Caki2 (cell line): ENCODE data around the gene DHRS3. TPM values are rescaled to one million over a fixed set of nuclear protein-coding genes. Genes with fewer than 3 reads are reported as not detected.
A peak's percentile ranks its signal among the peaks of the same experiment; 100 is the strongest.
"Not testable (repeated sequence)": the region's sequence is repeated elsewhere in the genome, so short reads cannot be mapped to it uniquely, and the experiment has no call there.

ENCODE experiments used
- DNase-seq: peaks from one replicate; pipeline ENCODE4 v3.0.0-alpha.2; 2015; ENCODE audit warnings: low read depth
- in situ Hi-C: cut with HindIII; loops from 2 replicates; pipeline ENCODE4 v1.10.0; 2016; ENCODE audit warnings: low sequenced_read_pairs, low pct_unique_long_range_greater_than_20kb, mixed read lengths
- total RNA-seq: library from RNA; depleted of rRNA; stranded (reverse); fragments of >200 nt; shearing (Covaris generic); gene quantifications from 2 replicates; pipeline ENCODE4 v1.2.3, GENCODE V29; 2014; ENCODE audit warnings: low replicate concordance

DHRS3 gene
- total RNA-seq, 1 experiment from 2014 or later = 550 TPM

DNA sequence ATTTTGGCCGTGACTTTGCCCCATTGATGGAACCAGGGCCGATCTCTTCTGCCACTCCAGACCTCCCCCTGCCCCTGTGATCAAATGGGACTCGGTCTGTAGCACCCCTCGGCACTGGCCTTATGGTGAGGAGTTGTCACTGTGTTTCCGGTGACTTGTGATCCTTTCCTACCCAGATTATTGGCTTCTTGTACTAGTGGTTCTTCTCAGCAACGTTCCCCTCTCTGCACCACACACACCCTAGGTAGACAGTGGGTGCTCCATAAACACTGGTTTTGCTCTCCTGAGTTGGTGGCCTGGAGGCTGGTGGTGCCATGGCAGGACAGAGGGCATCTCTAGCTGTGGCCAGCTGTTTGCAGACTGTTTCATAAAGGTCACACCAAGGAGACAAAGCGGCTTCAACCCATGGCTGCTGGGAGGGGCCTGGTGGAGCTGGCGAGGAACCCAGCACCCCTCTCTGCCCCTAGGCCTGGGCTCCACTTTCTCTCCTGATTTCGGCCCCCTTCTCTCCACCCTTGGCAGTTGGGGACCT, 50.7 kb downstream of the DHRS3 start:
- in situ Hi-C loops = no loop called here
- no peak for DNase-seq

DNA sequence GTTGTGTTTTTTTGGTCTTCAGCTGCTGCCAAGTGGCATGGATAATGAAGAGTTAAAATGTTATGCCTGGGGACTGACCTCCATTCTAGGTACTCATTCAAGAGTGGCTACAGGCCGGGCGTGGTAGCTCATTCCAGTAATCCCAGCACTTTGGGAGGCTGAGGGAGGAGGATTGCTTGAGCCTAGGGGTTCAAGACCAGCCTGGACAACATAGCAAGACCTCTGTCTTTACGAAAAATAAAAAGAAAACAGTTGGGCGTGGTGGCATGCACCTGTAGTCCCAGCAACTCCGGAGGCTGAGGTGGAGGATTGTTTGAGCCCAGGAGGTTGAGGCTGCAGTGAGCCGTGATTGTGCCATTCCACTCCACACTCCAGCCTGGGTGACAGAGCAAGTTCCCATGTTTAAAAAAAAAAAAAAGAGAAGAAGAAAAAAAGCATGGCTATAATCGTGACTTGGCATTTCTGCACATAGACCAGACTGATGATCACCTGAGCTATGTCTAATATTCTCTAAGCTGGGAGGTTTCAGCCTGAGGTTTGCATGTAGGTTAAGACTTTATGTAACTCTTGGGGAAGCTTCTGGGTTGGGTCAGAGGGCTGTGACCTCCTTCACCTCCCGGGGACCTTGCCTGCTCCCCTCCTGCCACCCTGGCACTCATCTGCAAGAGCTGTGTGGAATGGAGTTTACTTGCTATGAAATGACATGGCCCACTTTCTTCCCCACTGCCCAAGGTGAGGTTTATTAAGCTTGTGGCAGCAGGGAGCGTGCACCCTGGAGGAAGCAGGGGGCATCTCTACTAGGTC, 51.3 kb downstream of the DHRS3 start:
- peak; percentile 69 for DNase-seq
- in situ Hi-C loops = no loop called here

DNA sequence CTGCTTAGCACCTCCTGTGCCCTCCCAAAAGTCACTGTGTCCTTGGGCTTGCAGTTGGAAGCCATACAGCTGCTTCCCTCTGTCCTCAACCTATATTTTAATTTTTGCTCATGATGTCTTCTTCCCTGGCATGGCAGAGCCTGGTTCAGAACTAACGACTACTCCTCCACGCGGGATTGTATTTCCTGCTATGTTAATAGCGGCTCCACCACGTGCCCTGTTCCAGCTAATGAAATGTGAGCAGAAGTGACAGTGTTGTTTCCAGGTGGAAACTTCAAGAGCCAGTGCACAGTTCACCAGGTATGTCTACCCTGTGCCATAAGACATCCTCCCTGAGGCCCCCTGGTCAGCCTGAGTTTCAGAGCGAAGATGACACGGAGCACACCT, 52.1 kb downstream of the DHRS3 start:
- in situ Hi-C loops = no loop called here
- DNase-seq = no peak

DNA sequence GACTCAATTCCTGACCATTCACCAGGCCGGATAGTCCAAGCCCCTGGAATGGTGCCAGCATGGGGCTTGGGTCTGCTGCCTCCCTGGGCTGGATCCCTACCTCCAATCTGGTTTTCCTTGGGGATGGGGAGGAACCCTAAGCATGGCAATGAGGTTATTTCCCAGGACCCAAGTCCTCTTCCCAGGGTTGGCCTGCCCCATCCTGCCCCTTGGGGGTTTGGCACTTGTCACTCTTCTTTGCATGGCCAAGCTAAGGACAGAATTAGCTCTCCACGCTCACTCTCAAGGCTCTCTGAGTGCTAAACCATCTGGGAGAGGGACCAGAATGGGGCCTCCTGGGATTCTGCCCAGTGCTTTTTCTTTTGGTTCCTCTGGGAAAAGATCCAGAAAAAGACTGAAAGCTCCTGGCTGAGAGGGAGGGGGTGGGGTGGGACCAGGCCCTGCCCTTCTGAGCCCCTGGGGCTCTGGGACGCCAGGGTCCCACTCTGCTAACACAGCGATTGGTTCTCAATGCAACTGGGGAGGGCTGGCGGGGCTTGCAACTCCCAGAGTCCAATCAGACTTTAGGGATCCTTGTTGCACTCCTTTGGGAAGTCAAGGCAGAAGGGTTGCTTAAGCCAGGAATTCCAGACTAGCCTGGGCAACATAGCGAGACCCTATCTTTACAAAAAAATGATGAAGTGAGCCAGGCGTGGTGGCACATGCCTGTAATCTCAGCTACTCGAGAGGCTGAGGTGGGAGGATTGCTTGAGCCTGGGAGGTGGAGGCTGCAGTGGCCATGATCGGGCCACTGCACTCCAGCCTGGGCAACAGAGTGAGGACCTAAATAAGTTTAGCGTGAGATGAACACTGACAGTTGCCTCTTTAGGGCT, 52.7 kb downstream of the DHRS3 start:
- no peak for DNase-seq
- in situ Hi-C loops = no loop called here

DNA sequence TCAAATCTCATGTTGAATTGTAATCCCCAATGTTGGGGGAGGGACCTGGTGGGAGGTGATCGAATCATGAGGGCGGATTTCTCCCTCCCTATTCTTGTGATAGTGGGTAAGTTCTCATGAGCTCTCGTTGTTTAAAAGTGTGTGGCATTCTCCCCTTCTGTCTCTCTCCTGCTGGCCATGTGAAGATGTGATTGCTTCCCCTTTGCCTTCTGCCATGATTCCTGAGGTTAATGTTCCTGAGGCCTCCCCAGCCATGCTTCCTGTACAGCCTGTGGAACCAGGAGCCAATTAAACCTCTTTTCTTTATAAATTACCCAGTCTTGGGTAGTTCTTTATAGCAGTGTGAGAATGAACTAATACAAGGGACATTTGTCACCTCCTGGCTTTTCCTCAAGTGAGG, 53.8 kb downstream of the DHRS3 start:
- DNase-seq, in situ Hi-C loops: not testable (repeated sequence)

DNA sequence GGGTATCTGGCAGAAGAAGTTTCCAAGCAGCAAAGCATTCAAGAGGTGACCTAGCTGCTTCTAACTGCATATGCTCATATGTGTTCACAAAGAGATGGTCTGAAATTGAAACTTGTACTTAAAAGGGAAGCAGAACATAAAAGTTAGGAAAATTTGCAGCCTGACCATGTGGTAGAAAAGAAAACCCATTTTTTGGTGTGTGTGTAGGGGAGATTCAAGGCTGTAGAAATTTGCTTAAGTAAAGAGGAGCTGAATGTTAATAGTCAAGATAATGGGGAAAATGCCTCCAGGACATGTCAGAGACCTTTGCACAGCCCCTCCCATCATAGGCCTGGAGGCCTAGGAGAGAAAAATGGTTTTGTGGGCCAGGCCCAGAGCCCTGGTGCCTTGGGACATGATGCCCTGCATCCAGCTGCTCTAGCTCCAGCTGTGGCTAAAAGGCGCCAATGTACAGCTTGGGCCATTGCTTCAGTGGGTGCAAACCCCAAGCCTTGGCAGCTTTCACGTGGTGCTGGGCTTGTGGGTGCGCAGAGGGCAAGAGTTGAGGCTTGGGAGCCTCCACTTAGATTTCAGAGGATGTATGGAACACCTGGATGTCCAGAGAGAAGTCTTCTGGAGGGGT, 54.9 kb downstream of the DHRS3 start:
- in situ Hi-C loops = no loop called here
- DNase-seq = no peak

DNA sequence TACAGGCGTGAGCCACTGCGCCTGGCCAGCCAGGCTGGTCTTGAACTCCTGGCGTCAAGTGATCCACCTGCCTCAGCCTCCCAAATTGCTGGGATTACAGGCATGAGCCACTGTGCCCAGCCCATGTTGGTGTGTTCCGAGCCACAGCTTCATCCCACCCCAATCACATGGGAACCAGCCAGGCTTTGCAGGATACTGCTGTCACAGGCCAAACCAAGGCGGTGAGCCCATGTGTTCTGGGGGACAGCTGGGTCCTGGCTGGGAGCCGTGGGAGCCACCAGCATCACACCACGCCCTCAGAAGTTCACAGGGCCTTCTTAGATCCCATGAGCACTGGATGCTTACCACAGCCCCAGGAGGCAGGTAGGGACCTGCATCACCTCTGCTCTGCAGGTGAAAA, 56.9 kb downstream of the DHRS3 start:
- in situ Hi-C loops = no loop called here
- DNase-seq = no peak

DNA sequence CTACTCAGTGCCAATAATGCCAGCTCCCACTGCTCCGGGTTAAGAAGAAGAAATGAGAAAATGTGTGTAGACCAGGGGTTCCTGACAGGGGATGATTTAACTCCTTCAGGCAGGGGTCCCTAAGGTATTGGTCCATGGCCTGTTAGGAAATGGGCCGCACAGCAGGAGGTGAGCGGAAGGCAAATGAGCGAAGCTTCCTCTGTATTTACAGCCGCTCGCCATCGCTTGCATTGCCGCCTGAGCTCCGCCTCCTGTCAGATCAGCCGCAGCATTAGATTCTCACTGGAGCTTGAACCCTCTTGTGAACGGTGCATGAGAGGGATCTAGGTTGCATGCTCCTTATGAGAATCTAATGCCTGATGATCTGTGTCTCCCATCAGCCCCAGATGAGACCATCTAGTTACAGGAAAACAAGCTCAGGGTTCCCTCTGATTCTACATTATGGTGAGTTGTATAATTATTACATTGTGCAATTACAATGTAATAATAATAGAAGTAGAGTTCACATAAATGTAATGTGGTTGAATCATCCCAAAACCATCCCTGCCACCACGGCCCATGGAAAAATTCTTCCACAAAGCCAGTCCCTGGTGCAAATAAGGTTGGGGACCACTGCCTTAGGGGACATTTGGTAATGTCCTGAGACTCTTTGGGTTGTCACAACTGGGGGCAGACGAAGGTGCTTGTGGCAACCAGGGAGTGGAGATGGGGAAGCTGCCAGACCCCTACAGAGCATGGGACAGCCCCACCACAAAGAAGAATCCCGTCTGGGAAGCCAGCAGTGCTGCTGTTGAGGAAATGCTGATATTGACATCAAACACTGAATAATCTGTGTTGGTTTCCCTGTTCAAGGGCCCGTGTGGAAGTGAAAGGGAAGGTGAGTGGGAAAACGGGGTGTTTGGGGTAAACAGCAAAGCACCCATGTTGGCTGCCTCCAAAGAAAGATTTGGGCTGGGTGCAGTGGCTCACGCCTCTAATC, 60.8 kb downstream of the DHRS3 start:
- DNase-seq = no peak
- in situ Hi-C loops = no loop called here

DNA sequence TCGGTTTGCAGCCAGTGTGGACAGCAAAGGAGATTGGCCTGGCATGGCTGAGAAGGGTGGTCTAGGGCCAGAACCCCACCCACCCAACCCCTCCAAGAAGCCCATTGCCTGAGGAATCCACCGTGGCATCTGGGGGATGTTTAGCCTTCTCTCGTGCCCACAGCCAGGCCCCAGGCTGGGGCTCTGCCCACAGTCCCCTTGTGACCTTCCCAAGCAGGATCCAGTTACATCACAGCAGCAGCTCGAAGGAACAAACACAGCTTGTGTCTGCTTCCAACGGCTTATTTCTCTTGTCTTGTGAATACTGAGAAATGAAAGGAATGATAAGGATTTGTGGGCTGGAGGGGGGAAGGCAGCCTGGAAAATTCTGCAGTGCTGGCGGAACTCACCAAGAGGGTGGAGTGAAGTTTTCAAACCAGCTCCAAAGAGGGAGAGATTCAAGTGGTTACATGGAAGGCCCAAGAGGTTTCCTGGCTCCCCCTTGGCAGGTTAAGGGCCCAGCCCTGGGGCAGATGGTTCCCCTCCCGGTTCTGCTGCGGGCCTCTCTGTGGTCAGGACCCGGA, 61.6 kb downstream of the DHRS3 start:
- in situ Hi-C loops = no loop called here
- peak; percentile 79 for DNase-seq

DNA sequence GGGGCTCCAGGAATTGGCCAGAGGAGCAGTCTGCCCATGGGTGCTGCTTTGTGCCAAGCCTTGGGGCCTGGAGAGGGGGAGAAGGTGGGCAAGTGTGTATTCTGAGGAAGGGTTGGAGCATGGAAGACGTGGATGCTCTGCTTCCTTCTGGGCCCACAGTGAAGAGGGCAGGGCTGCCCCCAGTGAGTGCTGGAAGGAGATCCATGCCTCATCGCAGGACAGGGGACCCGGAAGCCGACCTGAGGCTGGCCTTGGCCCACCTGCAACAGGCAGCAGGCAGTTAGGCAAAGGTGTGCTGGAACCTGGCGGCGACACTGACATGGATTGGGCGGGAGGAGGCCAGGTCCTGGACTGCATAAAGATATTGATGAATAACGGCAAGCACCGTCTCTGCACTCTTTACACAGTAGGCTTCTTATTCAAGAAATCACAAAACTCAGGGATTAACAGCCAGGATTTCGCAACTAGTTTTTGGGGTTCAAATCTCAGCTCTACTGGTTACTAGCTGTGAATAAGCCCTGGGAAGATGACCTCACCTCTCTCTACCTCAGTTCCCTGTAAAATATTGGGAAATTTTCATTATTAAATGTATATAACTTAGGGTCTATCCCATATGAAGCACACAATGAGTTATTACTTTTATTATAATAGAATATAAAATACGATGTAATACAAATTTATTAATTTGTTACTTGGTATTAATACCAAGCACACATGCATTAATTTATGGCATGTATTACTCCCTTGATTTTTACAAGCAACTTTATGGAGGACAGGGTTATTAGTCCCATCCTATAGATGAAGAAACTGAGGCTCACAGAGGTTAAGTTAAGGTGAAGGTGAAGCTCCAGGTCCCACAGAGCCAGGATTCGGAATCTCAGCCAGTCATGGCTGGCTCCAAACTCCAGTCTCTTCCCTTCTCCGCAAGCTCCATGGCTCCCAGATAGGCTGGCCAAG, 62.3 kb downstream of the DHRS3 start:
- no peak for DNase-seq
- in situ Hi-C loops = no loop called here

DNA sequence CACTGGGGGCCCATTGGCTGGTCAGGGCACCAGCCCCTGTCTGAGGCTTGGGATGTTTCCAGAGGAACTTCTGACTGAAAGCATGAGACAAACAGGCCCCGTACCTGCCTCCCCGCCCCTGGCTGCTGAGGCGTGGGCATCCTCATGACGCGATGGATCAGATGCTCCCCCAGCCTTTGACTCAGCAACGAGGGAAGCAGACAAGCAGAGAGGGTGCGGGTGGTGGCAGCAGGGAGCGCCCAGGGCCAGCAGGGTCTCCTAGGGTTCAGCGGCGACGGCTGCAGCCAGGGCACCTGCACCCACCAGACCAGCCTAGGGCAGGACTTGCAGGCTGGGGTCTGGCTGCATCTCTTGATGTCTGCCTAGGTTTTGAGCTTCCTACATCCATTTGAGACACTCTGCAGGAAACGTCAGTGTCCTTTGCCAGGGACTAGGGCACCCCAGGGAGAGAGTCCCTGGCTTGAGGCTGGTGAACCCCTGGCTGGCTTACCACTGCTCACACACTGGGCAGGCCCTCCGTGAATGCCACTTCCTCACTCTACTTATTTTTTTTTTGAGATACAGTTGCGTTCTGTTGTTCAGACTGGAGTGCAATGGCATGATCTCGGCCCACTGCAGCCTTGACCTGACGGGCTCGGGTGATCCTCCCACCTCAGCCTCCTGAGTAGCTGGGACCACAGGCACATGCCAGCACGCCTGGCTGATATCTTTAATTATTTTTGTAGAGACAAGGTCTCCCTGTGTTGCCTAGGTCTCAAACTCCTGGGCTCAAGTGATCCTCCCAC, 63.3 kb downstream of the DHRS3 start:
- in situ Hi-C loops = no loop called here

DNA sequence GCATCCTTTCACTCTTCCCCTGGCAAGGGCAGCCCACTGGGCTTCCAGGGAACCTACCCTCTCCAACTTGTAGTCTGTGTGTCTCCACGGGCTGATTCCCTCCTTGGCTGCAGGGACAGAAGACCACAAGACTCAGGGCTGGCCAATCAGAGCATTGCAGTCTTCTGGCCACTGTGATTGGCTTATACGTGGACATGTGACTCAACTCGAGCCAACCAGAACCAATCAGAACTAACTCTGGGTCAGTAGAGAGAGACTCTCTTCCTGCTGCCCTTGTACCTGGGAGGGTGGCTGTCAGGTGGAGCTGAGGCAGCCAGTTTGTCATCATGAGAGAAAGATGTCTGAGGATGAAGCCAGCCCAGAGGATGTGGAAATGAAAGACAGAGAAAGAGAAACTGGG, 64.0 kb downstream of the DHRS3 start:
- DNase-seq = no peak
- in situ Hi-C loops = no loop called here

More for the DNA sequence above, 63.3 kb downstream of the DHRS3 start:
- DNase-seq = no peak

DNA sequence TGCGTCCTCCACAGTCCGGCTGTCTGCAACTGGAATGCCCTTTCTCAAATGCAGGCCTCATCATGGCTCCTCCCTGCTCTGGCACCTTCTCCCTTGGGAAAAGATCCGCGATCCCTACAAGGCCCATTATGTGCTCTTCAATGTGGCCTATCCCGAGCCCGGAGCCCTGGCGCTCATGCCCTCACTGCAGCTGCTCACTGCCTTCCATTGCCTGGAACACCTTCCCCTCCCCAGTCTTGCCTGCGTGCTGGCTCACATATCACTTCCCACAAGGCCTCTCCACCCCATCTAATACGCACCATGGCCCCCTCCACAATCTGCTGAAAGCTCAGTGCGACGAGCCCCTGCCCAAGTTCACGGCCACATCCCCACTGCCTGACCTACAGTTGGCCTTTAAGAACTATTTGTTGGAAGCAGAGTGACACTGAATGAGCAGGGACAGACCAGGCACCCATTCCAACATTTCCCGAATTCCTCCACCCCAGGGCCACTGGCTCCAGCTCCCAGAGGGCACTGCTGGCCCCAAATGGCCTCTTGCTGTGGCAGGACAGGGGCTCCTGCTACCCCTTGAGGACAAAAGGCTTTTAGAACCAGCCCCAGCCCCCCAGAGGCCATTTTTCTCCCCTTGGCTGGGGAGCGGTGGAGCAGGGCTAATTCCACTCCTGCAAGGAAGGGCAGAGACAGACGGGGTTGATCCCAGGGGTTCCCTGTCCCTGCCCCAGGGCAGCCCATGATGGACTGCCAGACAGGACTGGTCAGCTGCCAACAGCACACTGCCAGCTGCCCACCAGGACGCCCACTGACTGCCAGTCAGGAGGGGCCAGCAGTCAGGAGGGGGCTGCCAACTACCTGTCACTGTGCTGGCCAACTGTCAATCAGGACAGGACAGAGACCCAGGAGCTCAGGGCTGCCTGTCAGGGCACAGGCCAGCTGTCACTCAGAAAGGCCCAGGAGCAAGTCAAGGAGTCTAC, 64.8 kb downstream of the DHRS3 start:
- in situ Hi-C loops = no loop called here

DNA sequence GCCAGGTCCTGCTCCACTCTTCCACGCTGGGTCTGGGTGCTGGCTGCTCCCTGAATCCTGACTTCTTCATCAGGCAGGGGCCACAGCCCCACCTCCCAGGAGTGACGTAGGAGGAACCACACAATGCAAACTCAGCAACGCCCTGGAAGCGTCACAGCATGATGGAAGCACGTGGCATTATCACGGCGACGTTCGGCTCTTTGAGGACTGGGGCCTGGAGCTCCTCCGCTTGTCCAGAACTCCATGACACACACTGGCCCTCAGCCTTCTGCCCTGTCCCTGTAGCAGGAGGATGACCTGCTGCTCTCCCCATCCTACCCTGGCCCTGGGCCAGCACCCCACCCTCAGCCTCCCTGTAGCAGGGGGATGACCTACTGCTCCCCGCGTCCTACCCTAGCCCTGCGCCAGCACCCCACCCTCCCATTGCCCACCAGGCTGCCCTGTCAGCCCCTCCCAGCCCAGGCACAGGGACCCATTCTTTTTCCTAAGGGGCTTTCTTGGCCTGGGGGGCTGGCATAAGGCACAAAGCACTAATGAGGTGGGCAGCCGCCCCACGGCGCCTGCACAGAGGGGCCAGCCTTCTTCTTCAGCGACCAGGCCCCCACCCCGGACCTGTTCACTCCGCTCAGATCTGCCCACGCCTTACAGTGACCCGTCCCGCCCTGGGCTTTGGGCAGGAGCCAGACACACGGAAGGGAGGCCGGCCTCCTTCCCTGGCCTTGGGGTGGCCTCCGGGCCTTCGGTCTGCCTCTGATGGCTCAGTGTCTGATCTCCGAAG, 65.7 kb downstream of the DHRS3 start:
- in situ Hi-C loops = no loop called here
- DNase-seq = no peak

More for the DNA sequence above, 64.8 kb downstream of the DHRS3 start:
- no peak for DNase-seq
